Measurements from ENCODE around the gene APRT.

The APRT gene

DNA sequence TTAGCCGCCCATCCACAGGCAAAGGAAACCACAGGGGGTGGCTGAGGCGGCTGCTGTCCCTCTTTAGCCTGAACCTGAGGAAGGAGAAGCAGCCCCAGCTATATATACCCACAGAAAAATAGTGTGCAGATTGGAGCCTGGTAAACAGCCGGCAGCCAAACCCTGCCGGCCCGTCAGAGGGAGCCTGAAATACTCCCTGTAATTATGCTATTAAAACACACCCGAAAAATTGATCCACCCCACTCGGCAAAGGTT is 33.5 kb downstream of the APRT start:
- no peak for TF ChIP-seq POLR2AphosphoS5 (IDR thresholded peaks at IDR 0.05; ENCODE audit: low read depth)
- TF ChIP-seq SPI1 (IDR thresholded peaks at IDR 0.05; ENCODE audit: borderline replicate concordance, low read depth): no peak
- TF ChIP-seq, protein P1, sequence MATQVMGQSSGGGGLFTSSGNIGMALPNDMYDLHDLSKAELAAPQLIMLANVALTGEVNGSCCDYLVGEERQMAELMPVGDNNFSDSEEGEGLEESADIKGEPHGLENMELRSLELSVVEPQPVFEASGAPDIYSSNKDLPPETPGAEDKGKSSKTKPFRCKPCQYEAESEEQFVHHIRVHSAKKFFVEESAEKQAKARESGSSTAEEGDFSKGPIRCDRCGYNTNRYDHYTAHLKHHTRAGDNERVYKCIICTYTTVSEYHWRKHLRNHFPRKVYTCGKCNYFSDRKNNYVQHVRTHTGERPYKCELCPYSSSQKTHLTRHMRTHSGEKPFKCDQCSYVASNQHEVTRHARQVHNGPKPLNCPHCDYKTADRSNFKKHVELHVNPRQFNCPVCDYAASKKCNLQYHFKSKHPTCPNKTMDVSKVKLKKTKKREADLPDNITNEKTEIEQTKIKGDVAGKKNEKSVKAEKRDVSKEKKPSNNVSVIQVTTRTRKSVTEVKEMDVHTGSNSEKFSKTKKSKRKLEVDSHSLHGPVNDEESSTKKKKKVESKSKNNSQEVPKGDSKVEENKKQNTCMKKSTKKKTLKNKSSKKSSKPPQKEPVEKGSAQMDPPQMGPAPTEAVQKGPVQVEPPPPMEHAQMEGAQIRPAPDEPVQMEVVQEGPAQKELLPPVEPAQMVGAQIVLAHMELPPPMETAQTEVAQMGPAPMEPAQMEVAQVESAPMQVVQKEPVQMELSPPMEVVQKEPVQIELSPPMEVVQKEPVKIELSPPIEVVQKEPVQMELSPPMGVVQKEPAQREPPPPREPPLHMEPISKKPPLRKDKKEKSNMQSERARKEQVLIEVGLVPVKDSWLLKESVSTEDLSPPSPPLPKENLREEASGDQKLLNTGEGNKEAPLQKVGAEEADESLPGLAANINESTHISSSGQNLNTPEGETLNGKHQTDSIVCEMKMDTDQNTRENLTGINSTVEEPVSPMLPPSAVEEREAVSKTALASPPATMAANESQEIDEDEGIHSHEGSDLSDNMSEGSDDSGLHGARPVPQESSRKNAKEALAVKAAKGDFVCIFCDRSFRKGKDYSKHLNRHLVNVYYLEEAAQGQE (IDR thresholded peaks at IDR 0.05; ENCODE audit: insufficient replicate concordance, low read depth): no peak
- TF ChIP-seq GABPA (IDR thresholded peaks at IDR 0.05; ENCODE audit: low read depth): no peak
- TF ChIP-seq CTCF (IDR thresholded peaks at IDR 0.05; ENCODE audit: insufficient read depth, low read length): no peak
- Histone ChIP-seq H3K27me3 (ENCODE audit: insufficient read depth, poor library complexity, severe bottlenecking) (no peaks in the 10 kb centered on the region), H3K27ac (replicated peaks) (no peak overlapping the region), H3K4me3 (replicated peaks; ENCODE audit: insufficient read depth, low read length) (no peak overlapping the region)
- no peak for DNase-seq (ENCODE audit: low read depth in 1 of 2, low spot score in 1 of 2)

GRCh38 chr16:88777471-88778270 is 34.1 kb downstream of the APRT start:
- no peak for DNase-seq (ENCODE audit: low read depth in 1 of 2, low spot score in 1 of 2)
- no peak overlapping the region for H3K27ac ChIP-seq (replicated peaks)
- no peaks in the 10 kb centered on the region for H3K27me3 ChIP-seq (ENCODE audit: insufficient read depth, poor library complexity, severe bottlenecking)
- no peak overlapping the region for H3K4me3 ChIP-seq (replicated peaks; ENCODE audit: insufficient read depth, low read length)
- TF ChIP-seq, protein P1 (IDR thresholded peaks at IDR 0.05; ENCODE audit: insufficient replicate concordance, low read depth): no peak
- TF ChIP-seq CTCF (IDR thresholded peaks at IDR 0.05; ENCODE audit: insufficient read depth, low read length) (no peak), SPI1 (IDR thresholded peaks at IDR 0.05; ENCODE audit: borderline replicate concordance, low read depth) (no peak)

DNA sequence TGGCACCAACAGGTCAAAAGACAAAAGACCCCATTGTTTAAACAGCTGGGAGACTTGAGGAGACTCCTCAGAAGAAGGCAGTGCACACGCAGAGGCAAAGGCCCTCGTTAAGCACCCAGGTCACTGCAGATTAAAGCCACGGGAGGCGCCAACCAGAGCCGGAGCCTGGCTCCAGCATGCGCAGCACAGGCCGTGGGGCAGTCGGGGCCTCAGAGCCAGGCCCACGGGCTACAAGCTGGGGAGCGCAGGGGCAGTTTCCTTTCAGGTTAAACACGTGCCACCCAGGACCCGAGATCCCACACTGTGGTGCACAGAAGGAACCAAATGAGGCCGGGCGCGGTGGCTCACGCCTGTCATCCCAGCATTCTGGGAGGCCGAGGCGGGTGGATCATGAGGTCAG is 35.9 kb downstream of the APRT start:
- no peak overlapping the region for H3K27ac ChIP-seq (replicated peaks)
- no peak overlapping the region for H3K4me3 ChIP-seq (replicated peaks; ENCODE audit: insufficient read depth, low read length)
- TF ChIP-seq SPI1 (IDR thresholded peaks at IDR 0.05; ENCODE audit: borderline replicate concordance, low read depth): no peak
- TF ChIP-seq POLR2AphosphoS5 (IDR thresholded peaks at IDR 0.05; ENCODE audit: low read depth): no peak
- TF ChIP-seq, protein P1 (IDR thresholded peaks at IDR 0.05; ENCODE audit: insufficient replicate concordance, low read depth): no peak
- no peak for TF ChIP-seq GABPA (IDR thresholded peaks at IDR 0.05; ENCODE audit: low read depth)
- no peak for TF ChIP-seq CTCF (IDR thresholded peaks at IDR 0.05; ENCODE audit: insufficient read depth, low read length)
- H3K27me3 ChIP-seq (ENCODE audit: insufficient read depth, poor library complexity, severe bottlenecking): no peaks in the 10 kb centered on the region
- DNase-seq (ENCODE audit: low read depth in 1 of 2, low spot score in 1 of 2): no peak
